GM12892 (cell line): ENCODE measurements around the gene C4orf50.

Source experiments
- POLR2A ChIP-seq: IDR thresholded peaks from 2 replicates; pipeline ENCODE4 v1.6.1; 2011; ENCODE audit warnings: low read depth, low read length, control low read depth
- POLR2AphosphoS5 ChIP-seq: IDR thresholded peaks from 2 replicates; pipeline ENCODE4 v1.6.1; 2011; ENCODE audit warnings: low read depth, low read length, control low read depth
- TAF1 ChIP-seq: IDR thresholded peaks from 2 replicates; pipeline ENCODE4 v1.6.1; 2011; ENCODE audit warnings: low read depth, mild to moderate bottlenecking, control low read depth, low read length, borderline replicate concordance

DNA sequence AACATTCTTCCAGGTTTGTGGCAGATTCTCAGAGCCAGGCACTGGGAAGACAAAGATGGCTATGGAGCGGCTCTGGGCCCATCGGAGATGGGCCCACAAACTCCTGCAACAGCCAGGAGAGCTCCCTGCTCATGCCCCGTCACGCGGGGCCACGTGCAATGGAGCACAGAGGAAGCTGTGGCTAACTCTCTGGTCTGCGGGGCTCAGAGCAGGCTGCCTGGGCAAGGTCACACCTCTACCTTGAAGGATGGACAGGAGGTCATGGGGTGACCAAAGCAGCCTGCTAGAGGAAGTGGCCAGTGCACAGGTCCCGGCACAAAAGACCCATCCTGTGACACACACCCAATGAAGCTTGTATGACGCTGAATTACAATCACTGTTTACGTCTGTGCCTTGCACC lies 45.2 kb downstream of the C4orf50 start:
- TF ChIP-seq POLR2AphosphoS5 (no peak), POLR2A (no peak), TAF1 (no peak)
